Uterus (tissue), 4 donors: ENCODE measurements around the gene KCNIP3. TPM values are rescaled to one million over a fixed set of nuclear protein-coding genes. Genes with fewer than 3 reads are reported as not detected.

ENCODE experiments used
- DNase-seq, 2 donors: peaks; one replicate each; pipeline ENCODE4 v3.0.0-alpha.2; 2019 to 2020
- H3K27ac ChIP-seq, 2 donors: fragments of 200-600 bp; sonication (generic); 1 replicate in 1 of 2; 2 replicates in 1 of 2; pipeline ENCODE4 v1.5.1; 2016 to 2018
- H3K27me3 ChIP-seq, 2 donors: fragments of 200-600 bp; sonication (generic); one replicate each; pipeline ENCODE4 v1.5.1; 2018 to 2019; ENCODE audit warnings: control low read depth in 1 of 2
- H3K36me3 ChIP-seq, 2 donors: fragments of 200-600 bp; sonication (generic); one replicate each; pipeline ENCODE4 v1.5.1; 2019; ENCODE audit warnings: control low read depth in 1 of 2
- H3K4me1 ChIP-seq, 2 donors: fragments of 200-600 bp; sonication (generic); one replicate each; pipeline ENCODE4 v1.5.1; 2018 to 2019; ENCODE audit warnings: control low read depth in 1 of 2
- H3K4me3 ChIP-seq, 2 donors: fragments of 200-600 bp; sonication (generic); 1 replicate in 1 of 2; 2 replicates in 1 of 2; pipeline ENCODE4 v1.5.1; 2018 to 2019; ENCODE audit warnings: mild to moderate bottlenecking in 1 of 2
- H3K9me3 ChIP-seq, 2 donors: fragments of 200-600 bp; sonication (generic); one replicate each; pipeline ENCODE4 v1.5.1; 2019; ENCODE audit warnings: control low read depth in 1 of 2
- POLR2A ChIP-seq, 2 donors: fragments of 450-650 bp; IDR thresholded peaks; one replicate each; pipeline ENCODE4 v1.6.1; 2016; ENCODE audit warnings: antibody characterized with exemption in 2 of 2, mild to moderate bottlenecking in 1 of 2, moderate library complexity in 1 of 2
- intact Hi-C: fragments of 100-400 bp; cut with DNase I; formaldehyde crosslinking; loops from one replicate; pipeline ENCODE4 v1.15.1; 2023; ENCODE audit warnings: low total_unique reads
- total RNA-seq, 4 donors: library from RNA; depleted of rRNA in 3 of 4; stranded (reverse); fragments of >200 nt in 3 of 4; gene quantifications; one replicate each; pipeline versions ENCODE4 v1.1.0 to v1.2.4, GENCODE V29; 2014 to 2023
- TF ChIP-seq, protein P1 (sequence below), 4 experiments: fragments of 200-600 bp in 2 of 4; fragments of 450-650 bp in 2 of 4; sonication (generic) in 2 of 4; IDR thresholded peaks; one replicate each; pipeline ENCODE4 v1.5.1; 2016 to 2019; ENCODE audit warnings: antibody characterized with exemption in 4 of 4, mild to moderate bottlenecking in 2 of 4, moderate library complexity in 1 of 4
- donor health status: DM: yes; HTN: yes; CAD: no.

The KCNIP3 gene
- total RNA-seq, 4 donors from 2014 or later, result 1.5 to 18.3 (median 10.8) TPM

- H3K4me3 ChIP-seq, result no peak overlapping the region
These were observed 21.4 kb upstream of the KCNIP3 start for GRCh38 chr2:95275601-95276243.

GRCh38 chr2:95276244-95276887 lies 20.8 kb upstream of the KCNIP3 start:
- Histone ChIP-seq H3K4me1 (no peaks in the 10 kb centered on the region), H3K9me3 (no peaks in the 10 kb centered on the region), H3K27me3 (no peaks in the 10 kb centered on the region), H3K27ac (no peak overlapping the region), H3K4me3 (no peak overlapping the region), H3K36me3 (no peaks in the 10 kb centered on the region)
- TF ChIP-seq, protein P1, sequence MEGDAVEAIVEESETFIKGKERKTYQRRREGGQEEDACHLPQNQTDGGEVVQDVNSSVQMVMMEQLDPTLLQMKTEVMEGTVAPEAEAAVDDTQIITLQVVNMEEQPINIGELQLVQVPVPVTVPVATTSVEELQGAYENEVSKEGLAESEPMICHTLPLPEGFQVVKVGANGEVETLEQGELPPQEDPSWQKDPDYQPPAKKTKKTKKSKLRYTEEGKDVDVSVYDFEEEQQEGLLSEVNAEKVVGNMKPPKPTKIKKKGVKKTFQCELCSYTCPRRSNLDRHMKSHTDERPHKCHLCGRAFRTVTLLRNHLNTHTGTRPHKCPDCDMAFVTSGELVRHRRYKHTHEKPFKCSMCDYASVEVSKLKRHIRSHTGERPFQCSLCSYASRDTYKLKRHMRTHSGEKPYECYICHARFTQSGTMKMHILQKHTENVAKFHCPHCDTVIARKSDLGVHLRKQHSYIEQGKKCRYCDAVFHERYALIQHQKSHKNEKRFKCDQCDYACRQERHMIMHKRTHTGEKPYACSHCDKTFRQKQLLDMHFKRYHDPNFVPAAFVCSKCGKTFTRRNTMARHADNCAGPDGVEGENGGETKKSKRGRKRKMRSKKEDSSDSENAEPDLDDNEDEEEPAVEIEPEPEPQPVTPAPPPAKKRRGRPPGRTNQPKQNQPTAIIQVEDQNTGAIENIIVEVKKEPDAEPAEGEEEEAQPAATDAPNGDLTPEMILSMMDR (IDR thresholded peaks at IDR 0.05), result no peak
- TF ChIP-seq POLR2A (IDR thresholded peaks at IDR 0.05), result no peak
- intact Hi-C loops, result no loop called here
- peak in 1 of 2 donors; percentile 6 for DNase-seq

More at GRCh38 chr2:95275601-95276243, 21.4 kb upstream of the KCNIP3 start:
- no peak for TF ChIP-seq POLR2A (IDR thresholded peaks at IDR 0.05)
- TF ChIP-seq, protein P1 (IDR thresholded peaks at IDR 0.05), result no peak
- no peaks in the 10 kb centered on the region for H3K27me3 ChIP-seq
- no peaks in the 10 kb centered on the region for H3K36me3 ChIP-seq
- peak in 1 of 2 donors; percentile 8 for DNase-seq
- intact Hi-C loops, result no loop called here
- no peaks in the 10 kb centered on the region for H3K9me3 ChIP-seq
- no peaks in the 10 kb centered on the region for H3K4me1 ChIP-seq
- H3K27ac ChIP-seq, result no peak overlapping the region

DNA sequence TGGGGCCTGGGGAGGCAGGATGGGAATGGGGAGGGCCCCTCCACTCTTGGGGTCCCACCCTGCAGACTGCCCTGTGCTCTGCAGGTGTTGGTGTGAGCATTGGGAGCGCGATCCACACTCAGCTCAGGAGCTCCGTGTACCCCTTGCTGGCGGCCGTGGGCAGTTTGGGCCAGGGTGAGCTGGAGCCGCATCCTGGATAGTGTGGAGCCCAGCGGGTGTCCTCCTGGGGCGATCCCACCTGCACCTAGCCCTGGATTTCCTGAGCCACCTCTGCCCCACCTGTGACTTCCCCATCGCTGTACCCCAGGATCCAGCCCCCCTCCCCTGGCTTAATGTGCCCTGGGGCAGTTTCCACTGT lies 20.3 kb upstream of the KCNIP3 start:
- intact Hi-C loops, result no loop called here
- H3K4me1 ChIP-seq, result no peaks in the 10 kb centered on the region
- no peaks in the 10 kb centered on the region for H3K27me3 ChIP-seq
- H3K4me3 ChIP-seq, result no peak overlapping the region
- no peak for TF ChIP-seq POLR2A (IDR thresholded peaks at IDR 0.05)
- TF ChIP-seq, protein P1 (IDR thresholded peaks at IDR 0.05), result no peak
- no peaks in the 10 kb centered on the region for H3K36me3 ChIP-seq
- H3K9me3 ChIP-seq, result no peaks in the 10 kb centered on the region
- DNase-seq, result no peak
- no peak overlapping the region for H3K27ac ChIP-seq

- TF ChIP-seq, protein P1 (IDR thresholded peaks at IDR 0.05), result no peak
- TF ChIP-seq POLR2A (IDR thresholded peaks at IDR 0.05), result no peak
- Histone ChIP-seq H3K4me3 (no peak overlapping the region), H3K27me3 (no peaks in the 10 kb centered on the region), H3K27ac (no peak overlapping the region), H3K4me1 (no peaks in the 10 kb centered on the region), H3K36me3 (no peaks in the 10 kb centered on the region), H3K9me3 (no peaks in the 10 kb centered on the region)
- intact Hi-C loops, result no loop called here
- no peak for DNase-seq
These were observed 19.8 kb upstream of the KCNIP3 start for GRCh38 chr2:95277246-95277906.

DNA sequence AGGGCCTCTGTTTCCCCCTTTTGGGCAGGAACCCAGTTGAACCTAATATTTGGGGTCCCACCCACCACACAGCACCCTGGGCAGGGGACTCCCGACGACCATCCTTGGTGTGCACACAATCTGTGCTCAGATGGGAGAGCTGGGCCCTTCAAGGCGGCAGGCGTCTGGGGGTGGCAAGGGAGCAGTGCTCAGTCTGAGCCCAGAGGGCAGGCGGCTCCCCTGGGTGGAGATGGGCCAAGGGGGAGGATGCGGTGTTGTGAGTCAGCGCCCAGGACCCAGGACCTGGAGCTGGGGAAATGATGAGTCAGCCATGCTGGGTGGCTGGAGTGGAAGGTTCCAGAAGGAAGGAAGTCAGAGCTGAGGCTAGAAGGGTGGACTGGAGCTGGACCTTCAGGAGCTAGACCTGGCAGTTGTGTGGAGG lies 19.1 kb upstream of the KCNIP3 start:
- Histone ChIP-seq H3K27ac (no peak overlapping the region), H3K9me3 (no peaks in the 10 kb centered on the region), H3K4me1 (no peaks in the 10 kb centered on the region), H3K4me3 (no peak overlapping the region), H3K27me3 (no peaks in the 10 kb centered on the region), H3K36me3 (no peaks in the 10 kb centered on the region)
- no peak for TF ChIP-seq POLR2A (IDR thresholded peaks at IDR 0.05)
- TF ChIP-seq, protein P1 (IDR thresholded peaks at IDR 0.05), result no peak
- no peak for DNase-seq
- intact Hi-C loops, result no loop called here
